ENCODE results near the gene CCDC6. TPM values are rescaled to one million over a fixed set of nuclear protein-coding genes. Genes with fewer than 3 reads are reported as not detected.

The CCDC6 gene
- total RNA-seq, 1 donor from 2014 or later: 24.0 TPM

GRCh38 chr10:59839576-59839975, 66.8 kb downstream of the CCDC6 start:
- no peaks in the 10 kb centered on the region for H3K36me3 ChIP-seq (ENCODE audit: control insufficient read depth, insufficient read depth, low read length)
- FAIRE-seq (no peak), DNase-seq (ENCODE audit: low read depth) (no peak)
- TF ChIP-seq CTCF (IDR thresholded peaks at IDR 0.05; ENCODE audit: insufficient read depth, low read length, severe bottlenecking): no peak
- no peak overlapping the region for H3K4me3 ChIP-seq (ENCODE audit: low read depth, low read length)
- no peaks in the 10 kb centered on the region for H3K27me3 ChIP-seq (ENCODE audit: control insufficient read depth, insufficient read depth, low read length)

GRCh38 chr10:59838085-59838789, 68.1 kb downstream of the CCDC6 start:
- no peak for FAIRE-seq
- H3K4me3 ChIP-seq (ENCODE audit: low read depth, low read length): no peak overlapping the region
- H3K27me3 ChIP-seq (ENCODE audit: control insufficient read depth, insufficient read depth, low read length): no peaks in the 10 kb centered on the region
- peak; percentile 17 for DNase-seq (ENCODE audit: low read depth)
- TF ChIP-seq CTCF (IDR thresholded peaks at IDR 0.05; ENCODE audit: insufficient read depth, low read length, severe bottlenecking): no peak
- H3K36me3 ChIP-seq (ENCODE audit: control insufficient read depth, insufficient read depth, low read length): no peaks in the 10 kb centered on the region

GRCh38 chr10:59833810-59834209, 72.5 kb downstream of the CCDC6 start:
- TF ChIP-seq CTCF (IDR thresholded peaks at IDR 0.05; ENCODE audit: insufficient read depth, low read length, severe bottlenecking): no peak
- no peak overlapping the region for H3K4me3 ChIP-seq (ENCODE audit: low read depth, low read length)
- no peaks in the 10 kb centered on the region for H3K27me3 ChIP-seq (ENCODE audit: control insufficient read depth, insufficient read depth, low read length)
- H3K36me3 ChIP-seq (ENCODE audit: control insufficient read depth, insufficient read depth, low read length): peaks cover 11% of the 10 kb centered on the region
- DNase-seq (ENCODE audit: low read depth): no peak
- no peak for FAIRE-seq

- Histone ChIP-seq H3K36me3 (ENCODE audit: control insufficient read depth, insufficient read depth, low read length) (peaks cover 11% of the 10 kb centered on the region), H3K4me3 (ENCODE audit: low read depth, low read length) (no peak overlapping the region), H3K27me3 (ENCODE audit: control insufficient read depth, insufficient read depth, low read length) (no peaks in the 10 kb centered on the region)
- TF ChIP-seq CTCF (IDR thresholded peaks at IDR 0.05; ENCODE audit: insufficient read depth, low read length, severe bottlenecking): no peak
- FAIRE-seq (no peak), DNase-seq (ENCODE audit: low read depth) (no peak)
Measured at GRCh38 chr10:59832506-59832905, 73.8 kb downstream of the CCDC6 start.

GRCh38 chr10:59831658-59832503, 74.5 kb downstream of the CCDC6 start:
- H3K36me3 ChIP-seq (ENCODE audit: control insufficient read depth, insufficient read depth, low read length): peaks cover 11% of the 10 kb centered on the region
- no peaks in the 10 kb centered on the region for H3K27me3 ChIP-seq (ENCODE audit: control insufficient read depth, insufficient read depth, low read length)
- TF ChIP-seq CTCF (IDR thresholded peaks at IDR 0.05; ENCODE audit: insufficient read depth, low read length, severe bottlenecking): no peak
- no peak overlapping the region for H3K4me3 ChIP-seq (ENCODE audit: low read depth, low read length)
- FAIRE-seq: no peak
- peak; percentile 79 for DNase-seq (ENCODE audit: low read depth)
